Raji (cell line): ENCODE results near the gene SPIB.

ENCODE experiments used
- POLR2A ChIP-seq: IDR thresholded peaks from 2 replicates; pipeline ENCODE4 v1.6.1; 2011; ENCODE audit warnings: low read depth, low read length, control low read depth; ENCODE audit not compliant: insufficient read depth

SPIB gene

GRCh38 chr19:50412419-50412818, 6.3 kb upstream of the SPIB start:
- TF ChIP-seq POLR2A: no peak

GRCh38 chr19:50413096-50413495, 5.6 kb upstream of the SPIB start:
- no peak for TF ChIP-seq POLR2A

DNA sequence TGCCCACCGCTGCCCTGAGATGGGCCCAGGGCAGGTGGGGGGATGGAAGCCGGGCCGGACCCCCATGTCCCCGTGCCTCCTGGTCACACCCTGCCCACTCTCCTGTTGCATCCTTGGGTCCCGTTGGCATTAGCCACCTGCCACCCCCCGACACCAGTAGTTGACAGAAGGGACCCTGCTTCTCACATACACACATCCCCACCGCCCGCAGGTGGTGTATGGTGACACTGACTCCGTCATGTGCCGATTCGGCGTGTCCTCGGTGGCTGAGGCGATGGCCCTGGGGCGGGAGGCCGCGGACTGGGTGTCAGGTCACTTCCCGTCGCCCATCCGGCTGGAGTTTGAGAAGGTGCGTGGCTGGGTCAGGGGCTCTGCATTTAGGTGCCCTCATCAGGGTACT, 5.2 kb upstream of the SPIB start:
- no peak for TF ChIP-seq POLR2A

GRCh38 chr19:50414864-50415660, 3.7 kb upstream of the SPIB start:
- TF ChIP-seq POLR2A: peak; percentile 51

DNA sequence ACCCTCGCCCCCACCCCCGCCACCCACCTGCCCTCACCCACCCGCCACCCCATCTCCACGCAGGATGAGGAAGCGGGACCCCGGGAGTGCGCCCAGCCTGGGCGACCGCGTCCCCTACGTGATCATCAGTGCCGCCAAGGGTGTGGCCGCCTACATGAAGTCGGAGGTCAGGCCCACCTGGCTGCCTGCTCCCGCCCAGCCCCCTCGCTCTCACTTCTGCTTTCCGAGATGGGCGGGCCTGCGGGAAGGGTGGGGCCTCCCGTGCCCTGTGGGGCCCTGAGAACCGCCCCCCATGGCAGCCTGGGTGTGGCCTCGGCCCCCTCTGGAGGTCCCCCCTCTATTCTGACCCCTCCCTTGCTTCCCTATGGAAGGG, 3.1 kb upstream of the SPIB start:
- TF ChIP-seq POLR2A: peak; percentile 61; the same call in 1 of the 2 replicates

GRCh38 chr19:50416034-50416977, 2.4 kb upstream of the SPIB start:
- no peak for TF ChIP-seq POLR2A

- TF ChIP-seq POLR2A: 0 out of 2 replicates have a peak, but pooled peaks have one; percentile 39
These were observed 1.3 kb upstream of the SPIB start for GRCh38 chr19:50417111-50418081.

DNA sequence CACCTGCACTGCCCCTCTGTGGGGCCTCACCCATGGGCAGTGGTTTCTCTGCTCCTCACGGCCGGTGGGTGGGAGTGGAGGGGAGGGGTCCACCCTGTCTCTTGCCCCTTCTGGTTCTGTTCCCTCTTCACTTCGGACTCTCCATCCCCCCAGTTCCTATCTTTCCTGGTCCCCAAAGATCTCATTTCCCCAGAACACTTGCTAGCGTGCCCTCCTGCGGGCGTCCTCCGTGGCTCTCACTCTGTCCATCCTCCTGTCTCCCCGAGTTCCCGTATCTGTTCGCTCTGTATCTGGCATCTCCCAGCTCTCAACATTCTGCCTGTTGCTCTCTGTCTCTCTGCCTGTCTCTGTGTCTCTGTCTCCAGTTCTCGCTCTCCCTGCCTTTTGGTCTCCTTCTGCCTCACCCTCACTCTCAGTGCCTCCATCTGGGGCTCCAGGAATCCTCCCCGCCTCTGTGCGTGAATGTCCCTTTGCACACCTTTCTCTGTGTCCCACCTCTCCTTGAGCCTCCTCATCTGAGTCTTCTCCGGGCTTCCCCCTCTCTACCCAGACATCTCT, 363 bp downstream of the SPIB start:
- no peak; the same call in 1 of the 2 replicates for TF ChIP-seq POLR2A

DNA sequence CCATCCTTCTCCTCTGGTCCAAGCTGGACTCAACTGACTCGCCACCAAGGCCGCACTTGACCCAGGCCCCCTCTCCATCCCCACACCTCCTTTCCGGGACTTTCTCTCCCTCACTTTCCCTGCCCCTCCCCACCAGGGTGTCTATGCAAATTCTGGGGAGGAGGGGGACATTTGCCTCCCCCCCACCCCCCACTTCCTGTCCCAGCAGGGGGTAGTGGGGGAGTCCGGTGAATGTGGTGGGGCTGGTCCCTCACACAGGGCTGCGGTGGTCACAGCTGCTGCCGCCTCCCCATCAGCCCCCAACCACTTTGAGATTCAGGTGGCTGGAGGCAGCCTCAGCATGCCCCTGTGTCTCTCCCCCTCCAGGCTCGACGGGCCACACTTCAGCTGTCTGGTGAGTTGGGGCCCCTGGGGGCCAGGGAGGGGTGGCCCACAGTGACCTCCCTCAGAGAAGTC, 870 bp downstream of the SPIB start:
- TF ChIP-seq POLR2A: peak; percentile 74

- no peak for TF ChIP-seq POLR2A
These were observed 1.4 kb downstream of the SPIB start for GRCh38 chr19:50420127-50420526.

DNA sequence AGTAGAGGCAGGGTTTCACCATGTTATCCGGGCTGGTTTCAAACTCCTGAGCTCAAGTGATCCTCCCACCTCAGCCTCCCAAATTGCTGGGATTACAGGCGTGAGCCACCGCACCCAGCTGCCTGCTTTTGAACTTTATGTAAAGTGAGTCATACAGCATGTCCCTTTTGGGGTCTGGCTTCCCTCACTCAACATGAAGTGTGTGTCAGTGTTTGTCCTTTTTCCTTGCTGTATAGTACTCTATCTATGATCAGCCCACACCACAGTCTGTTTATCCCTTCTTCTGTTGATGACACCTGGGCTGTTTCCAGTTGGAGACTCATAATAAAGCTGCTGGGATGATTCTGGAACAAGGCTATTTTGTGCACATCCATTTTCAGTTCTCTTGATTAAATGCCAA, 2.1 kb downstream of the SPIB start:
- TF ChIP-seq POLR2A: no peak

DNA sequence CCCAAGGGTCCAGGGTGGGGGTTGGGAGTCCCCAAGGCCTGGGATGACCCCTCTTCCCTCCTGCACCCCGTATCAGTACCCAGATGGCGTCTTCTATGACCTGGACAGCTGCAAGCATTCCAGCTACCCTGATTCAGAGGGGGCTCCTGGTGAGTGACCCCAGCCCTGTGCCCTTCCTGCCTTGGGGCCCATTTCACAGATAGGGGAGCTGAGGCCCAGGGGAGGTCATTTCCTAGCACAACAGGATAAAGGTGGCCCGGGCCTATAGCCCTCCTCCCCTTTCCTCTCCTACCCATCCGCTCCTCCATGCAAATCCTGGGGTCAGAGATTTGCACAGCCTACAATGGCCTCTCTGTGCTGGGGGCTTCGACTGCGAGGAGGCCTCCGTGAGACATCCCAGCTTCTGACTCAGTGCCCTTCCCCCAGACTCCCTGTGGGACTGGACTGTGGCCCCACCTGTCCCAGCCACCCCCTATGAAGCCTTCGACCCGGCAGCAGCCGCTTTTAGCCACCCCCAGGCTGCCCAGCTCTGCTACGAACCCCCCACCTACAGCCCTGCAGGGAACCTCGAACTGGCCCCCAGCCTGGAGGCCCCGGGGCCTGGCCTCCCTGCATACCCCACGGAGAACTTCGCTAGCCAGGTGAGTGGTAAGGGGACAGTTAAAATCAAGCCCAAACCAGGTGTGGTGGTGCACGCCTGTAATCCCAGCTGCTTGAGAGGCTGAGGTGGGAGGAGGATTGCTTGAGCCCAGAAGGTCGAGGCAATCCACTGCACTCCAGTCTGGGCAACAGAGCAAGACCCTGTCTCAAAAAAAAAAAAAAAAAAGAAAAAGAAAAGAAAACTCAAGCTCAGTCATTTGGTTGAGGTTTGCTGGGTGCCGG, 3.9 kb downstream of the SPIB start:
- TF ChIP-seq POLR2A: no peak

- no peak for TF ChIP-seq POLR2A
These were observed 4.8 kb downstream of the SPIB start for GRCh38 chr19:50423279-50424113.

DNA sequence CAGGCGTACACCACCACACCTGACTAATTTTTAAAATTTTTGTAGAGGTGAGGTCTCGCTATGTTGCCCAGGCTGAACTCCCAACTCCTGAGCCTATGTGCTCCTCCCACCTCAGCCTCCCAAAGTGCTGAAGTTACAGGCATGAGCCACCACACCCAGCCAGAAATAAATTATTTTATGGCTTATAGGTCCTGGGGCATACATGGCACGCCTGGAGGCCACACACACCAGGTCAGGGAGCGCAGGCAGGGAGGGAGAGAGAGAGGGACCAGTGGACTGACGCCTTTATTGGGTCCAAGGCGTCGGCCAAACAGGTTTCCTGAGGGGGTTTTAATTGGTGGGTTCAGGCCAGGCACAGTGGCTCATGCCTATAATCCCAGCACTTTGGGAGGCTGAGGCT, 6.8 kb downstream of the SPIB start:
- TF ChIP-seq POLR2A: no peak
